HFFc6 (cell line): ENCODE results near the gene ELL2. TPM values are rescaled to one million over a fixed set of nuclear protein-coding genes. Genes with fewer than 3 reads are reported as not detected.

Experiments
- DNase-seq: peaks from one replicate; pipeline ENCODE4 v3.0.0-alpha.2; 2018
- H3K27ac Mint-ChIP-seq: 2 replicates; pipeline ENCODE4 v1.8.0; 2020; ENCODE audit warnings: mild to moderate bottlenecking, mixed read lengths
- H3K27me3 Mint-ChIP-seq: 2 replicates; pipeline ENCODE4 v1.8.0; 2021; ENCODE audit warnings: mild to moderate bottlenecking, moderate library complexity, mixed read lengths; ENCODE audit not compliant: insufficient read depth
- H3K36me3 Mint-ChIP-seq: 2 replicates; pipeline ENCODE4 v1.8.0; 2021; ENCODE audit warnings: low read depth, mixed read lengths
- H3K4me1 Mint-ChIP-seq: 2 replicates; pipeline ENCODE4 v1.8.0; 2020; ENCODE audit warnings: low read depth, mixed read lengths
- H3K4me3 Mint-ChIP-seq: 2 replicates; pipeline ENCODE4 v1.8.0; 2020; ENCODE audit warnings: mild to moderate bottlenecking, moderate library complexity, mixed read lengths
- H3K9me3 Mint-ChIP-seq: 2 replicates; pipeline ENCODE4 v1.8.0; 2020; ENCODE audit warnings: mild to moderate bottlenecking, mixed read lengths
- CTCF ChIP-seq: fragments of 200-600 bp; sonication (generic); IDR thresholded peaks from 2 replicates; pipeline ENCODE4 v1.5.0; 2021; ENCODE audit warnings: antibody characterized with exemption, mild to moderate bottlenecking
- total RNA-seq, 6 experiments: library from RNA; stranded (reverse); fragmentation: NEBNext Ultra II Directional; extraction: Animal tissue kit (Norgen Biotek cat#: 25700); gene quantifications; 2 replicates in 1 of 6; 3 replicates in 5 of 6; pipeline ENCODE4 v1.2.3, GENCODE V29; 2021

ELL2 gene
- total RNA-seq, 6 experiments from 2014 or later = 346 to 505 (median 380) TPM

- peak overlapping the region; percentile 51; the same call in 1 of the 2 replicates for H3K4me3 Mint-ChIP-seq
- H3K36me3 Mint-ChIP-seq = peaks cover 76% of the 10 kb centered on the region
- no peak for TF ChIP-seq CTCF
Measured at GRCh38 chr5:95887977-95888376, 73.7 kb downstream of the ELL2 start.

GRCh38 chr5:95886340-95887044 lies 75.2 kb downstream of the ELL2 start:
- peaks cover 89% of the 10 kb centered on the region for H3K36me3 Mint-ChIP-seq
- peaks cover 96% of the 10 kb centered on the region for H3K4me1 Mint-ChIP-seq
- DNase-seq = peak; percentile 3
- H3K27ac Mint-ChIP-seq = peak overlapping the region; percentile 62; the same call in 1 of the 2 replicates
- peaks cover 32% of the 10 kb centered on the region for H3K9me3 Mint-ChIP-seq
- H3K27me3 Mint-ChIP-seq = peaks cover 71% of the 10 kb centered on the region
- H3K4me3 Mint-ChIP-seq = no peak overlapping the region
- no peak for TF ChIP-seq CTCF

More at GRCh38 chr5:95887977-95888376, 73.7 kb downstream of the ELL2 start:
- Mint-ChIP-seq H3K4me1 (peaks cover 86% of the 10 kb centered on the region), H3K9me3 (peaks cover 20% of the 10 kb centered on the region), H3K27ac (peak overlapping the region; percentile 55), H3K27me3 (peaks cover 65% of the 10 kb centered on the region)
- no peak for DNase-seq

GRCh38 chr5:95884511-95884910 lies 77.1 kb downstream of the ELL2 start:
- peak; percentile 2 for DNase-seq
- TF ChIP-seq CTCF = no peak
- Mint-ChIP-seq H3K4me1 (peaks cover 91% of the 10 kb centered on the region), H3K4me3 (peak overlapping the region; percentile 60; the same call in 1 of the 2 replicates), H3K9me3 (peaks cover 50% of the 10 kb centered on the region), H3K36me3 (peaks cover 69% of the 10 kb centered on the region), H3K27me3 (peaks cover 77% of the 10 kb centered on the region), H3K27ac (peak overlapping the region; percentile 67)

- Mint-ChIP-seq H3K27me3 (peaks cover 82% of the 10 kb centered on the region), H3K27ac (peak overlapping the region; percentile 67)
- peak; percentile 38 for DNase-seq
Measured at GRCh38 chr5:95884017-95884325, 77.7 kb downstream of the ELL2 start.

GRCh38 chr5:95883185-95884016 lies 78.2 kb downstream of the ELL2 start:
- Mint-ChIP-seq H3K36me3 (peaks cover 58% of the 10 kb centered on the region), H3K27me3 (peaks cover 82% of the 10 kb centered on the region), H3K4me3 (peak overlapping the region; percentile 60; the same call in 1 of the 2 replicates), H3K4me1 (peaks cover 89% of the 10 kb centered on the region), H3K9me3 (peaks cover 58% of the 10 kb centered on the region), H3K27ac (peak overlapping the region; percentile 67)
- TF ChIP-seq CTCF = no peak
- DNase-seq = peak; percentile 4

More at GRCh38 chr5:95884017-95884325, 77.7 kb downstream of the ELL2 start:
- peaks cover 52% of the 10 kb centered on the region for H3K9me3 Mint-ChIP-seq
- peak overlapping the region; percentile 60; the same call in 1 of the 2 replicates for H3K4me3 Mint-ChIP-seq
- TF ChIP-seq CTCF = no peak
- H3K36me3 Mint-ChIP-seq = peaks cover 63% of the 10 kb centered on the region
- peaks cover 91% of the 10 kb centered on the region for H3K4me1 Mint-ChIP-seq
